ENCODE measurements around the gene CCDC149.

The CCDC149 gene

DNA sequence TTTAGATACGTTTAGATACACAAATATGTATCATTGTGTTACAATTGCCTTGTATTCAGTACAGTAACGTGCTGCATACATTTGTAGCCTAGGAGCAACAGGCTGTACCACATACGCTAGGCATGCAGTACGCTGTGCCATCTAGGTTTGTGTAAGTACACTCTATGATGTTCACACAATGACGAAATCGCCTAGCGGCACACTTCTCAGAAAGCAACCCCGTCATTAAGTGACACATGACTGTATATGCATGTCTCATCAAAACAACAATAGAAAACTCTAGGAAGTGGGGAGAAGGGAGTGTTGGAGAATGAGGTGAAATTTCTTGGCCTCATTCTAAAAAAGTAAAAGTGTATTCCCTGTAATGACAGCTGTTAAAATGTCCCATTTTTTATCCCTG, 32.7 kb downstream of the CCDC149 start:
- no peak for DNase-seq
- TF ChIP-seq GATA1 (IDR thresholded peaks at IDR 0.05; ENCODE audit: low read depth, low read length): no peak
- TF ChIP-seq POLR2A (IDR thresholded peaks at IDR 0.05; ENCODE audit: low read length): no peak

DNA sequence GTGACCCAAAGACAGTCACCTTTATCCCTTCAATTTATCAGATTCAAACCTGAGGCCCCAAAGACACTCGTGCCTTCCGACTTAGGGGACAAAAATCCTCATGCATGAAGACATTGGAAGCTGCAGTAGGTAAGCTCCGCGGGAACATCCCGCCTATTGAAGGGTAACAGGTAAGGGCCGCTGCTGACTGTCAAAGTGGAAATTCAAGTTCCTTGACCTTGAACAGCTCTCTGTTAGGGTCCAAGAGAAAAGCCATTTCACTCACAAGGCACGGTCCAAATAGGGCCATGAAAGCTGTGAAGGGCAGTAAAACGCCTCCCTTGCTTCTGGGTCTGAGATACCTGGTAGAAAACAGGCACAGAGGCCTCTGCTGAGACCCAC, 34.2 kb downstream of the CCDC149 start:
- TF ChIP-seq GATA1 (IDR thresholded peaks at IDR 0.05; ENCODE audit: low read depth, low read length) (no peak), POLR2A (IDR thresholded peaks at IDR 0.05; ENCODE audit: low read length) (no peak)
- no peak for DNase-seq

DNA sequence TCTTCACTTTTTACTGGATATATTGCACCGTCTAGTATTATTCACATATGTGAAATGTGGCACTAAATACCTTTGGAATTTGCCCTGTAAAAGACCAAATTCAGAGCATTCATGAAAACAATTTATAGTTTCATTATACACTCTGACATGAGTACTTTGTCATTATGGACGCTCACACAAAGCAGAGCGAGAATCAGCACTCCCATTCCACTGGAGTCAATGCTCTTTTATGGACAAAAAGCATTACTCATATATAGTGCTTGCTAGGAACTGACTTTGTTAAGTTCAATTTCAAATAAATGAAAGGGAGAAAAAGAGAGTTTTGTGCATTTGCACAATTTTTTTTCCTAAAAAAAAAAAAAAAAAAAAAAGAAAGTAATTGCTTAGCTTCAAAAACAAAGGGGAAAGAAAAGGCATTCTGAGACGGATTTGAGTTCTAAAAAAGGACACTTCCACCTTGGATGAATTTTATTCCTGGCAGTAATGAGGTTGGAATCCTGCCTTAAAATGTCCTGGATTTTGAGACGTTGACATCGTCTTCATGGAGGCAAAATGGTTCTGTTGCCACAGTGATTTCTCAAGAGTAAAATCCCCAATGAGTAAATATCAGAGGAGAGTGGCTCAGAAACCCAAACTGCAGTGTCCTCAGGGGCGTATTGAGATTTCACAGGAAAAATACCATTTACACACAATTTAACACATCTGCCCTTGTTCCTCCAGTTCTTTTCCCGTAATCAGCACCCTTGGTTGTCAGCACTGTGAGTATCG, 34.8 kb downstream of the CCDC149 start:
- TF ChIP-seq POLR2A (IDR thresholded peaks at IDR 0.05; ENCODE audit: low read length) (no peak), GATA1 (IDR thresholded peaks at IDR 0.05; ENCODE audit: low read depth, low read length) (no peak)
- no peak for DNase-seq

DNA sequence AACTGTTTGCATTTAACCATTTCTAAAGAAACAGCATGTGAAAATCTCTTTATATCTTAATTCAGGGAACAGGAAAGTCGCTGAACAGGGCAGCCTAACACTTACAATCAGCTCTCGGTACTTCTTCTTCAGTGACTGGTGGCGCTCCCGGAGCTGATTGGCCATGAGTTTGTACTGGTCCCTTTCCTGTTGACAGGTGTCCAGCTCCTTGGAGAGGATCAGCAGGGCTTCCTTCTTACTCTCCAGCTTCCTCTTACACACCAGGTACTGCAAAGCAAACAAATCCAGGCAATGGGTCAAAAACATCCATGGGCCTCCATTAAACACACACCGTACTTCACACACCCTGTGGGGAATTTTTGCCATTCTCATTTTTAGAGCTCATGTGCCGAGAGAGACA, 36.4 kb downstream of the CCDC149 start:
- no peak for DNase-seq
- TF ChIP-seq POLR2A (IDR thresholded peaks at IDR 0.05; ENCODE audit: low read length) (no peak), GATA1 (IDR thresholded peaks at IDR 0.05; ENCODE audit: low read depth, low read length) (no peak)

DNA sequence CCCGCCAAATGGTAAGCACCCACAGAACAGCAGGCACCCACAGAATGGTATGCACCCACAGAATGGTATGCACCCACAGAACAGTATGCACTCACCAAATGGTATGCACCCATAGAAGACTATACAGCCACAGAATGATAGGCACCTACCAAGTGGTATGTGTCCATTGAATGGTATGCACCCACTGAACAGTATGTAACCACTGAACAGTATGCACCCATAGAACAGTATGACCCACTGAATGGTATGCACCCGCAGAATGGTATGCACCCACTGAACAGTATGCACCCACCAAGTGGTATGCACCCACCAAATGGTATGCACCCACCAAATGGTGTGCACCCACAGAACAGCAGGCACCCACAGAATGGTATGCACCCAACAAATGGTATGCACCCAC, 40.1 kb downstream of the CCDC149 start:
- DNase-seq: no peak
- no peak for TF ChIP-seq GATA1 (IDR thresholded peaks at IDR 0.05; ENCODE audit: low read depth, low read length)
- TF ChIP-seq POLR2A (IDR thresholded peaks at IDR 0.05; ENCODE audit: low read length): no peak

DNA sequence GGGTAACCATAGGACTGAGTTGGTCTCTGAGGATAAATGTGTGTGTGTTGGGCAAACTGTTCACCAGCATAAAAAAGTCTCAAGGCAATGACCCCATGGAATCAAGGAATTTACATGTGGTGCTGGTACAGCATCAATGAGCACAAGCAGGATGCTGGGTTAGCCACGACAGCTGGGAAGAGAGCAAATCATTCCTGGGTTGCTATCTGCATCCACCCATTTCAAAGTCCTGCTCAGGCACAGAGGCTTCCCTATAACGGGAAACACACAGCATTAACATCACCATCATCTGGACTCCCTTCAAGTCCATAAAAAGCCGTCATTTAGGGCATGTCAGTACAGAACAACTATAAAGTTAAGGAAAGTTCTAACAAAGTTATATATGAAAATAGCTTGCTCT, 41.6 kb downstream of the CCDC149 start:
- DNase-seq: no peak
- no peak for TF ChIP-seq GATA1 (IDR thresholded peaks at IDR 0.05; ENCODE audit: low read depth, low read length)
- no peak for TF ChIP-seq POLR2A (IDR thresholded peaks at IDR 0.05; ENCODE audit: low read length)

DNA sequence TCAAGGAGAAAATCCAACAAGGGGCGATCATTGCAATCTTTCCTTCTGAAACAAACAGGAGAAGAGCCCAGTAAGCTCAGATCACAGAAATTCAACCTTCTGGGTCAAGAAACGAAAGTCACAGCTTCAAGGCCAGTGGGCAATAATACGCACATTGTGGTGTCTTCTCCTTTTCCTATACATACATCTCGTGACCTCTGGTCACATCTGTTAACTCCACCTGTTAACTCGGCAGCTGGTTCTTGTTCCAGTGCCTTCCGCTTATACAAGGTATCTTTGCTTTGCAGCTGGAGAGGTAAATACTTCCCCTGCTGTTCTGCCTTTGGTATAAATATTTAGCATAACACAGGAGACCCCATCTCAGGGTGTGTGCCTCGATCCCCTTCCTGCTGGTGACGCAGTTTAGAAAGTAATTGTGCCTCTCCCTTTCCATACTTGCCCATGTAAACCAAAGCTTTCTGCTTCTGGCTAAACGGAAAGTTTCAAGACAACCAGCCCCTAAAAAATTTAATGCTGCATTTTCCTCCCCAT, 45.0 kb downstream of the CCDC149 start:
- DNase-seq: no peak
- TF ChIP-seq POLR2A (IDR thresholded peaks at IDR 0.05; ENCODE audit: low read length) (no peak), GATA1 (IDR thresholded peaks at IDR 0.05; ENCODE audit: low read depth, low read length) (no peak)

DNA sequence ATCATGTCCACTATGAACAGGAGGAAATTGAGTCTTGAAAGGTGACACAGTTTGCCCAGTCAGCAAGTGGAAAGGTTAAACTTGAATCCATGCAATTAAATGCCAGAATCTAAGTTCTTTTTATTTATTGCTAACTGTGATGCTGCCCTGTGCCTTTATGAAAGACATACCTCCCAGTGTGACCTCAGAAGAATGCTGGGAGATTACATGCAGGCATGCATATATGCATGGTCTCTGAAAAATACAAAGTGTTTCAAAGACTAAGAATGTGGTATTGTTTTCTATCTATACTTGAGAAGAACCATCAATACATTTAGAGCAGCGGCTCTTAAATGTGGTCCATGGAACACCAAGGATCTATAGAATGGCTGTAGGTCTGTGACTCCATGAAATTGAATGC, 45.6 kb downstream of the CCDC149 start:
- TF ChIP-seq POLR2A (IDR thresholded peaks at IDR 0.05; ENCODE audit: low read length) (no peak), GATA1 (IDR thresholded peaks at IDR 0.05; ENCODE audit: low read depth, low read length) (no peak)
- no peak for DNase-seq

DNA sequence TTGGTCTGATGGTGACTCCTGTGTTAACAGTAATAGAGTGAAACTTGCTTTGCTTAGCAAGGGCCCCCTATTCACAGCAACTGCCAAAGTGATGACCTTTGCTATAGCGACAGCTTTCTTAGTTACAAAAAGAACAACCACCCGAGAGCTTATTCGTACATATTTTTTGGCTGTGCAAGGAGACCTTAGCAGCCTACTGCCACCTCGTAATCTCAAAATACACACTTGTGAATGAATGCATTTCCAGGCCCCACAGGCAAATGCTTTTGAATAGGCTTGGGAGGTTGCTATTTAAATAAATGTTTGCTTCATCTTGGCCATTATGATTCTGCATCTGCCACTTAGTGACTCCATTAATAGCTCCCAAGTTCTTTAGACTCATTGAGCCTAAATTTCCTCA, 47.4 kb downstream of the CCDC149 start:
- TF ChIP-seq POLR2A (IDR thresholded peaks at IDR 0.05; ENCODE audit: low read length) (no peak), GATA1 (IDR thresholded peaks at IDR 0.05; ENCODE audit: low read depth, low read length) (no peak)
- no peak for DNase-seq

DNA sequence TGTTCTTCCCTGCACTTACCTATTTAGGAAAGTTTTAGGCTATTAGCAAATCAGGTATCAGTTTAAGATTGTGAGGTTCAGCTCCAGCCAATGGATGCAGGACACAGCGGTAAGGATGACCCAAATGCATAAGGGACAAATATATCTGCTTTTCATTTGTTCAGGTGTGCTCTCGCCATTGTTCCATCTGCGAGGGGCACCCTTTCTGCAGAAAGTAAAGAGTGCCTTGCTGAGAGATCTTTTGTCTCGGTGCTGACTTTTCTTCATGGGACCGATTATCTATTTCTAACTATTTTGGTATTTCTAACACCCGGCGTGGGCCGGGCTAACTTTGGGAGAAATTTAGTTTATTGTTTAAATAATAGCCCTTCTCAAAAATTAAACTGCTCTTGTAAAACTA, 49.0 kb downstream of the CCDC149 start:
- no peak for TF ChIP-seq GATA1 (IDR thresholded peaks at IDR 0.05; ENCODE audit: low read depth, low read length)
- no peak for TF ChIP-seq POLR2A (IDR thresholded peaks at IDR 0.05; ENCODE audit: low read length)
- DNase-seq: no peak

DNA sequence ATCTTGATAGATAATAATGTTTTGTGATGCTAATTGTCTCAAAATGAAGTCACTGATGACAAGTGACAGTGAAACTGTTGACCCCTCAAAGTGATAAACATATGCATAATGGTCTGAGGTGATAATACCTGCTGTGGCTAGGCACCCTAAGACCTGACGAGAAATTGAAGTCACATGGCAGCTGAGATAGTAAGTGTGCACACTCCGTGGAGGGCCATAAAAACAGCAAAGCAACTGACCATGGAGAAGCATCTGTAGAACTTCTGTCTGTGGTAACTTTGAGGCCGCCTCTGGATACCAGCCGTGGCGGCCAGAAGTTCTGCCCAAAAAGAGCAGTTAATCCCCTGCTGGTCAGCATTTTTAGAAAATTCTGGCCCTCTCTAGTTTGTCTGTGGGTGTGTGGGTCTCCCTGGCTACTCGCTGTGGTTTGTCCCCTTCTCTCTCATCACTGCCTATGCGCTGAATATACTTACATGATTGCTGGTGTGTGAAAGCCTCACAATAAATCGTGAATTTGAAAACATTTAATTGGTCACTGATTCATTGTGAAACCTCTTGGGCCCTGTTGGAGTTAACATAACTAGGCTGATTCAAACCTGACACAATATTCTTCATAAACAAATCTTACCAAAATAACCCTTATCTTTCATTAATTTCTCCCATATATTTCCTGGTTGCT, 50.6 kb downstream of the CCDC149 start:
- no peak for DNase-seq
- TF ChIP-seq POLR2A (IDR thresholded peaks at IDR 0.05; ENCODE audit: low read length) (no peak), GATA1 (IDR thresholded peaks at IDR 0.05; ENCODE audit: low read depth, low read length) (no peak)

DNA sequence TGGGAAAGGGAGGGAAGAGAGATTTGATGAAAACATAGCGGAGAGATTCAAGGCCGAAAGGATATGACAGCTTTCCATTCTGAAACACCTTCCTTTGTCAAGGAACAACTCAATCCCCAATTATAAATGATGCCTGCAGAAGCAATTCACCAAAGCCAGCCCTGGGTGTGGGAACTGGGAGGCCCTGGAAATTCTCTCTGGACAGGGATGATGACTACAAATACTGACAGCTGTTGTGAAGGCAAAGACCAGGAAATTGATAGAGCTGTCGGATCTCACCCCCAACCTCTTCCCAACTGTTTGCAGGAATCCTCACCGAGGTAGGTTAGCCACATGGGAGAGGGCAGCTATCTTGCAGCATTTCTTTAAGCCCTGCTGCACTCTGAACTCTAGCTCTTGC, 54.3 kb downstream of the CCDC149 start:
- TF ChIP-seq GATA1 (IDR thresholded peaks at IDR 0.05; ENCODE audit: low read depth, low read length): no peak
- no peak for TF ChIP-seq POLR2A (IDR thresholded peaks at IDR 0.05; ENCODE audit: low read length)
- no peak for DNase-seq

DNA sequence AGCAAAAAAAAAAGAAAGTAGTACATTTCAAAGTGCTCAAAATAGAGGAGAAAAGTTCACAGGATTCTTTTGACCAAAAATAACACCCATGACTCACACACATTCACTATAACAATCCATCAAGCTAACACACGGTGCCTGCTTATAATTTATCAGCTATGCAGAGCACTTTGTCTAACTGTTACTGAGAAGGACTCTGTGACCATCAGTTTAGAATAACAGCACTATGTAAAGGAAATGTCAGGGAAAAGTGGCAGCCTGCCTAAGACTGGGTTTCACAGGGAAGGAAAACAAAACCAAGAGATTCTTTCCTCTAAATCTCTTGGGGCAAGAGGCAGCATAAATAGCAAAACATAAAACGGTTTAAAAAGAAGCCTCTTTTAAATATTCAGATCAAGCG, 54.8 kb downstream of the CCDC149 start:
- TF ChIP-seq POLR2A (IDR thresholded peaks at IDR 0.05; ENCODE audit: low read length) (no peak), GATA1 (IDR thresholded peaks at IDR 0.05; ENCODE audit: low read depth, low read length) (no peak)
- no peak for DNase-seq

DNA sequence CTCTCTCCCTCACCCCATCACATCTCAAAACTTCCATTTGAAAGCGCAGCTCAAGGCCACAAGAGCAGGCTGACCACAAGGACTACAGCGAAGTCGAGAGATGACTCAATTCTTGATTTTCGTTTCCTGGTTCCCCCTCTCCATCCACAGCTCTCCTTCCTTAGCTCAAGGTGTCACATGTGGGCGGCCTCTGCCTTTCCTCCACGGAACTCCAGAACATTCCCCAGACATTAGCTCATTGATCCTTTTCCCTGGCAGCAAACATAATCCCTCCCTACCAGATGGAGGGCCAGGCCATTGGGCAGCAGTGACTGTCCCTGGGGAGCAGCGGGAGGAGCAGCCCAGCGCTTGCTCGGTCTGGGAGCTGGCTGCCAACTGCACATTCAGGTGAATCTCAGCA, 56.3 kb downstream of the CCDC149 start:
- TF ChIP-seq GATA1 (IDR thresholded peaks at IDR 0.05; ENCODE audit: low read depth, low read length): no peak
- no peak for DNase-seq

DNA sequence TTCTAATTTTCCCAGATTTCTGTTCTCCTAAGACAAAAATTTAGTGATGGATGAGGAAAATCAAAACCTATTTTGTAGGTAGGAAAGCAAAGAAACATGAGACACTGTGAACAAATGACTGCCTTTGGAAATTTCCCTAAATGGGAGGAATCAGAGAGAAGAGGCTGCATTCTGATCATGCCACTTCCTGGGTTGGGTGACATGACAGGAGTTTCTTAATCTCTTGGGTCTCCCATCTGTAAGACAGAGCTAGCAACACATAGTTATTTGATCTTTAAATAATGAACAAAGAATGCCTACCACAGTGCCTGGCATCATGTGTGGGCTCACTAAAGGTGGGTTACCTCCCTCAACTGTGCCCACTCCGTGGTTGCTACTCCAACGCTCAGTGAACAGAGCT, 57.1 kb downstream of the CCDC149 start:
- TF ChIP-seq GATA1 (IDR thresholded peaks at IDR 0.05; ENCODE audit: low read depth, low read length) (no peak), POLR2A (IDR thresholded peaks at IDR 0.05; ENCODE audit: low read length) (no peak)

More for the DNA sequence above, 57.1 kb downstream of the CCDC149 start:
- no peak for DNase-seq
